OCI-LY3 (cell line): ENCODE measurements around the gene MAPK9.

Source experiments
- EZH2phosphoT487 ChIP-seq: fragments of 200-600 bp; shearing (Covaris generic); IDR thresholded peaks from 2 replicates; pipeline ENCODE4 v1.6.1; 2018; ENCODE audit warnings: antibody characterized with exemption, mixed run types, low read depth
- TF ChIP-seq, protein P1 (sequence below): fragments of 200-600, 300-600 bp; sonication (generic); IDR thresholded peaks from 2 replicates; pipeline ENCODE4 v1.5.1; 2014; ENCODE audit warnings: antibody characterized with exemption, low read length, low read depth

GRCh38 chr5:180289433-180289832 is 2.5 kb downstream of the MAPK9 start:
- TF ChIP-seq, protein P1, sequence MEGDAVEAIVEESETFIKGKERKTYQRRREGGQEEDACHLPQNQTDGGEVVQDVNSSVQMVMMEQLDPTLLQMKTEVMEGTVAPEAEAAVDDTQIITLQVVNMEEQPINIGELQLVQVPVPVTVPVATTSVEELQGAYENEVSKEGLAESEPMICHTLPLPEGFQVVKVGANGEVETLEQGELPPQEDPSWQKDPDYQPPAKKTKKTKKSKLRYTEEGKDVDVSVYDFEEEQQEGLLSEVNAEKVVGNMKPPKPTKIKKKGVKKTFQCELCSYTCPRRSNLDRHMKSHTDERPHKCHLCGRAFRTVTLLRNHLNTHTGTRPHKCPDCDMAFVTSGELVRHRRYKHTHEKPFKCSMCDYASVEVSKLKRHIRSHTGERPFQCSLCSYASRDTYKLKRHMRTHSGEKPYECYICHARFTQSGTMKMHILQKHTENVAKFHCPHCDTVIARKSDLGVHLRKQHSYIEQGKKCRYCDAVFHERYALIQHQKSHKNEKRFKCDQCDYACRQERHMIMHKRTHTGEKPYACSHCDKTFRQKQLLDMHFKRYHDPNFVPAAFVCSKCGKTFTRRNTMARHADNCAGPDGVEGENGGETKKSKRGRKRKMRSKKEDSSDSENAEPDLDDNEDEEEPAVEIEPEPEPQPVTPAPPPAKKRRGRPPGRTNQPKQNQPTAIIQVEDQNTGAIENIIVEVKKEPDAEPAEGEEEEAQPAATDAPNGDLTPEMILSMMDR: no peak
- no peak for TF ChIP-seq EZH2phosphoT487
